B cell (primary cell): ENCODE results near the gene TET2. TPM values are rescaled to one million over a fixed set of nuclear protein-coding genes. Genes with fewer than 3 reads are reported as not detected.

Source experiments
- ATAC-seq: fragments of 200-7000 bp; cut with Tn5 transposase; one replicate; pipeline ENCODE4 v1.10.0; 2021; ENCODE audit warnings: low read depth, mild to moderate bottlenecking, moderate number of reproducible peaks, moderate library complexity
- CTCF ChIA-PET: fragments of 350-600 bp; sonication (Branson Sonifier 250); formaldehyde crosslinking; loops from one replicate; lab custom pipeline; 2021; ENCODE audit warnings: antibody characterized with exemption, inconsistent platforms; lab: Charles Lee
- POLR2A ChIA-PET: fragments of 350-600 bp; sonication (Branson Sonifier 250); formaldehyde crosslinking; loops from one replicate; lab custom pipeline; 2021; ENCODE audit warnings: antibody characterized with exemption; lab: Charles Lee
- DNase-seq: peaks from one replicate; pipeline ENCODE4 v3.0.0; 2013
- H2AFZ ChIP-seq: 2 replicates; pipeline ENCODE4 v1.6.1; 2012; ENCODE audit warnings: mild to moderate bottlenecking, low read depth, low read length; ENCODE audit not compliant: insufficient read depth, poor library complexity, severe bottlenecking
- H3K27ac ChIP-seq, 2 donors: 1 replicate in 1 of 2; 2 replicates in 1 of 2; pipeline ENCODE4 v1.5.1; 2012 to 2013; ENCODE audit warnings: low read length in 2 of 2, mild to moderate bottlenecking in 2 of 2, moderate library complexity in 1 of 2
- H3K27me3 ChIP-seq, 4 experiments: fragments of 200-600 bp in 1 of 4; sonication (generic) in 1 of 4; replicated peaks in 1 of 4; 1 replicate in 2 of 4; 2 replicates in 2 of 4; pipeline versions ENCODE4 v1.6.1 to v1.7.0; 2013 to 2016; ENCODE audit warnings: low read length in 3 of 4, mild to moderate bottlenecking in 2 of 4, mixed read lengths in 1 of 4, moderate library complexity in 1 of 4; ENCODE audit not compliant: insufficient read depth in 4 of 4, control insufficient read depth in 3 of 4; ENCODE audit errors: control extremely low read depth in 1 of 4
- H3K36me3 ChIP-seq, 2 experiments: replicated peaks in 1 of 2; 1 replicate in 1 of 2; 2 replicates in 1 of 2; pipeline versions ENCODE4 v1.6.1 to v1.7.1; 2013; ENCODE audit warnings: low read length in 1 of 2; ENCODE audit not compliant: insufficient read depth in 2 of 2, control insufficient read depth in 1 of 2; ENCODE audit errors: control extremely low read depth in 1 of 2, extremely low read depth in 1 of 2
- H3K4me1 ChIP-seq, 2 donors: fragments of 200-600 bp in 1 of 2; sonication (generic) in 1 of 2; 1 replicate in 1 of 2; 2 replicates in 1 of 2; pipeline versions ENCODE4 v1.5.1 to v1.6.1; 2013 to 2017; ENCODE audit warnings: low read length in 2 of 2; ENCODE audit not compliant: control insufficient read depth in 2 of 2, insufficient read depth in 2 of 2
- H3K4me2 ChIP-seq: replicated peaks from 2 replicates; pipeline ENCODE3; 2012; ENCODE audit warnings: mild to moderate bottlenecking, low read depth, low read length; ENCODE audit not compliant: poor library complexity, severe bottlenecking
- H3K4me3 ChIP-seq, 5 experiments: fragments of 200-600 bp in 1 of 5; sonication (generic) in 1 of 5; 1 replicate in 3 of 5; 2 replicates in 2 of 5; pipeline versions ENCODE4 v1.5.1 to v1.7.0; 2011 to 2016; ENCODE audit warnings: low read length in 4 of 5, mild to moderate bottlenecking in 4 of 5, low read depth in 2 of 5, control low read depth in 1 of 5, moderate library complexity in 1 of 5; ENCODE audit not compliant: insufficient read depth in 1 of 5; ENCODE audit errors: control extremely low read depth in 1 of 5, extremely low read depth in 1 of 5
- H3K79me2 ChIP-seq: fragments of 200-600 bp; sonication (generic); one replicate; pipeline ENCODE4 v1.6.0; 2016; ENCODE audit warnings: low read length; ENCODE audit not compliant: control insufficient read depth, insufficient read depth
- H3K9ac ChIP-seq: fragments of 200-600 bp; sonication (generic); 2 replicates; pipeline ENCODE4 v1.6.1; 2017; ENCODE audit warnings: mild to moderate bottlenecking, low read length, moderate library complexity
- H3K9me3 ChIP-seq, 3 donors: one replicate each; pipeline versions ENCODE4 v1.6.1 to v1.7.1; 2013; ENCODE audit warnings: low read length in 2 of 3; ENCODE audit not compliant: control insufficient read depth in 2 of 3, insufficient read depth in 1 of 3; ENCODE audit errors: control extremely low read depth in 1 of 3
- H4K20me1 ChIP-seq: 2 replicates; pipeline ENCODE4 v1.6.0; 2012; ENCODE audit warnings: mild to moderate bottlenecking, low read length; ENCODE audit not compliant: insufficient read depth, control insufficient read depth, poor library complexity, severe bottlenecking
- H3K27ac Mint-ChIP-seq: one replicate; pipeline ENCODE4 v1.8.0; 2021; ENCODE audit warnings: mixed read lengths
- H3K27me3 Mint-ChIP-seq: one replicate; pipeline ENCODE4 v1.8.0; 2021; ENCODE audit warnings: mixed read lengths
- H3K4me1 Mint-ChIP-seq: one replicate; pipeline ENCODE4 v1.8.0; 2021; ENCODE audit warnings: mixed read lengths
- H3K4me3 Mint-ChIP-seq: one replicate; pipeline ENCODE4 v1.8.0; 2021; ENCODE audit warnings: mixed read lengths
- H3K9me3 Mint-ChIP-seq: one replicate; pipeline ENCODE4 v1.8.0; 2022; ENCODE audit warnings: mixed read lengths; ENCODE audit not compliant: insufficient read depth
- EZH2 ChIP-seq: IDR thresholded peaks from 2 replicates; pipeline ENCODE4 v1.6.1; 2012; ENCODE audit warnings: borderline replicate concordance, low read depth, mild to moderate bottlenecking, moderate library complexity, low read length; ENCODE audit not compliant: insufficient read depth, poor library complexity, severe bottlenecking
- WGBS: methylation state at CpG from one replicate; pipeline ENCODE4 v1.1.5; 2013; ENCODE audit warnings: missing lambda C conversion rate; ENCODE audit not compliant: insufficient coverage; 5-methylcytosine and 5-hydroxymethylcytosine counted together
- intact Hi-C: fragments of 100-400 bp; cut with micrococcal nuclease; formaldehyde crosslinking; loops from one replicate; pipeline ENCODE4 v1.10.0; 2022
- polyA plus RNA-seq: library from polyadenylated mRNA; depleted of rRNA; stranded (reverse); fragments of >200 nt; gene quantifications from 2 replicates; pipeline ENCODE4 v1.2.3, GENCODE V29; 2012
- total RNA-seq, 2 donors: library from RNA; stranded (reverse); fragments of 120-200 nt in 1 of 2; gene quantifications; 1 replicate in 1 of 2; 2 replicates in 1 of 2; pipeline versions ENCODE4 v1.2.3 to v1.2.4, GENCODE V29; 2013 to 2022
- TF ChIP-seq, protein P1 (sequence below): fragments of 200-600 bp; IDR thresholded peaks from one replicate; pipeline ENCODE4 v1.8.0; 2022; ENCODE audit warnings: antibody characterized with exemption, mild to moderate bottlenecking

Gene TET2
- total and polyA plus RNA-seq, 2 donors (not counting 1 experiment from before 2014, with no cell fraction given): 7.1 to 56.8 TPM

DNA sequence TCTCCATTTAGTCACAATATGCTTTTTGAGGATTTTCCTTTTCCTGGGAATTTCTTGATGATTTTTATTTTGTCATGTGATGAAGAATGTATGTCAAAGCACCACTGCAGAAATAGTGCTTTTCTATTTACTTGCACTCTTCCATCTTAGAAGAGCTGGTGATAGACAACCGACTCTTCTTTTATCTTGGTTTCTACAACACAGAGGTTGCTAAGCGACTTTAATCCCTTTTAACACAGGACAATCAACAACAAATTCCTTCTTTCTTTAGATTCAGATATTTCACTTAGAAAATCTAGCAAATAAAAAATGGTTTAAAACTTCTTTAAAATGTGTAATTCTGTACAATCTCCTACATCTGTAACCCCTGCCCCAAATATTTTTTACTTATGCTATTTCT is 34.6 kb downstream of the TET2 start:
- Histone ChIP-seq H4K20me1 (no peaks in the 10 kb centered on the region), H3K4me1 (no peaks in the 10 kb centered on the region), H3K27ac (no peak overlapping the region), H3K79me2 (peaks cover 22% of the 10 kb centered on the region), H3K9me3 (no peaks in the 10 kb centered on the region), H3K36me3 (no peaks in the 10 kb centered on the region), H3K4me3 (no peak overlapping the region), H3K27me3 (no peaks in the 10 kb centered on the region), H2AFZ (no peak overlapping the region), H3K9ac (no peak overlapping the region), H3K4me2 (no peak overlapping the region)
- no peak for ATAC-seq
- ChIA-PET CTCF (no interaction called here), POLR2A (no interaction called here)
- DNase-seq: no peak
- TF ChIP-seq, protein P1, sequence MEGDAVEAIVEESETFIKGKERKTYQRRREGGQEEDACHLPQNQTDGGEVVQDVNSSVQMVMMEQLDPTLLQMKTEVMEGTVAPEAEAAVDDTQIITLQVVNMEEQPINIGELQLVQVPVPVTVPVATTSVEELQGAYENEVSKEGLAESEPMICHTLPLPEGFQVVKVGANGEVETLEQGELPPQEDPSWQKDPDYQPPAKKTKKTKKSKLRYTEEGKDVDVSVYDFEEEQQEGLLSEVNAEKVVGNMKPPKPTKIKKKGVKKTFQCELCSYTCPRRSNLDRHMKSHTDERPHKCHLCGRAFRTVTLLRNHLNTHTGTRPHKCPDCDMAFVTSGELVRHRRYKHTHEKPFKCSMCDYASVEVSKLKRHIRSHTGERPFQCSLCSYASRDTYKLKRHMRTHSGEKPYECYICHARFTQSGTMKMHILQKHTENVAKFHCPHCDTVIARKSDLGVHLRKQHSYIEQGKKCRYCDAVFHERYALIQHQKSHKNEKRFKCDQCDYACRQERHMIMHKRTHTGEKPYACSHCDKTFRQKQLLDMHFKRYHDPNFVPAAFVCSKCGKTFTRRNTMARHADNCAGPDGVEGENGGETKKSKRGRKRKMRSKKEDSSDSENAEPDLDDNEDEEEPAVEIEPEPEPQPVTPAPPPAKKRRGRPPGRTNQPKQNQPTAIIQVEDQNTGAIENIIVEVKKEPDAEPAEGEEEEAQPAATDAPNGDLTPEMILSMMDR: no peak
- no peak for TF ChIP-seq EZH2
- H3K27me3 Mint-ChIP-seq: no peaks in the 10 kb centered on the region
- intact Hi-C loops: no loop called here
- WGBS: no CpG with 5 or more reads among the region's 2 CpGs
- H3K27ac Mint-ChIP-seq: no peak overlapping the region
- no peaks in the 10 kb centered on the region for H3K9me3 Mint-ChIP-seq
- no peak overlapping the region for H3K4me3 Mint-ChIP-seq
- peaks cover 25% of the 10 kb centered on the region for H3K4me1 Mint-ChIP-seq

DNA sequence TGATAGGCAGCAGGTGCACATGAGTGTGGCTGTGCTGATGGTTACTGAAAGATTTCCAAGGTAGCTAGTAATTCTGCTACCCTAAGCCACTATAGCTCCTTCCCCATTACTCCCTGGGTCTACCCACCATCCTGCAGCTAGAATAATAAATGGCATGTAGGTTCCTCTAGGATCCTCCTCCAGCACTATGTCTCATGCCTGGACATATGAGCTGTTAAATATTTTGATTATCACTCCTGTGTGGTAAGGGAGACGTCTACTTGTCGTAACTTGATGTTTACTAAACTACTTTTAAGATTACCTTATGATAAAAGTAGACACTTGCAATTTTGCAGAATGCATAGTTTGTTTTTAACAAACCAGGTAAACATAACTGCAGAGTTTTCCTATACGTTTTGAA is 35.5 kb downstream of the TET2 start:
- Histone ChIP-seq H4K20me1 (no peaks in the 10 kb centered on the region), H2AFZ (no peak overlapping the region), H3K4me3 (no peak overlapping the region), H3K9ac (no peak overlapping the region), H3K79me2 (peaks cover 20% of the 10 kb centered on the region), H3K9me3 (no peaks in the 10 kb centered on the region), H3K4me1 (no peaks in the 10 kb centered on the region), H3K27ac (no peak overlapping the region), H3K4me2 (no peak overlapping the region), H3K27me3 (no peaks in the 10 kb centered on the region), H3K36me3 (no peaks in the 10 kb centered on the region)
- no CpG with 5 or more reads among the region's 3 CpGs for WGBS
- Mint-ChIP-seq H3K4me3 (no peak overlapping the region), H3K4me1 (peaks cover 23% of the 10 kb centered on the region), H3K9me3 (no peaks in the 10 kb centered on the region), H3K27me3 (no peaks in the 10 kb centered on the region), H3K27ac (no peak overlapping the region)
- POLR2A ChIA-PET: no interaction called here
- intact Hi-C loops: no loop called here
- CTCF ChIA-PET: no interaction called here
- TF ChIP-seq EZH2: no peak
- TF ChIP-seq, protein P1: no peak
- DNase-seq: no peak
- ATAC-seq: no peak
